ENCODE measurements around the gene THSD4. TPM values are rescaled to one million over a fixed set of nuclear protein-coding genes. Genes with fewer than 3 reads are reported as not detected.

The THSD4 gene
- total RNA-seq, 1 experiment from 2014 or later: 0.29 TPM

DNA sequence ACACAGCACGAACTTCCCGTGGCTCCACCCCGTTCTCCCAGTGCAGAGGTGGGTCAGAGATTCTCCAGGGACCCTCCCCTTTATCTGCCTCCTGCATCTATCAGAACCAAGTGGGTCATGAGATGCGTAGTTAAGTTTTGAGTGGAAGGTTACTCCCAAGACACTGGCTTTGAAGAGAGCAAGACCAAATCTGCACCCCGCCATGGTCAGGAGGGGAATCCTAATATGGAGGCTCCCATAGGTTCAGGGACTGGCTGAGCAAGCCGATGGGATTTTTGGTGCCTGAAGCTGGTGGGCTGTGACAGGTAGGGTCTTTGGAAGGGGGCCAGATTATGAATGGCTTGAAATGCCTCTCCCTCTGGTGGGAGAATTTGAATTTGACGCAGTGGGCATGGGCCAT lies 488.1 kb downstream of the THSD4 start:
- H3K4me1 ChIP-seq: peaks cover 35% of the 10 kb centered on the region
- H3K36me3 ChIP-seq (ENCODE audit: control insufficient read depth, insufficient read depth, low read length): no peaks in the 10 kb centered on the region
- no TSS peak for BruUV-seq (replicated peaks)
- H3K9me3 ChIP-seq: no peaks in the 10 kb centered on the region
- no peak overlapping the region for H3K27ac Mint-ChIP-seq (ENCODE audit: unreplicated experiment)
- H3K4me1 Mint-ChIP-seq (ENCODE audit: low read depth, unreplicated experiment): peaks cover 23% of the 10 kb centered on the region
- CTCF ChIA-PET: no interaction called here
- intact Hi-C loops (cut with micrococcal nuclease; ENCODE audit: unreplicated experiment): no loop called here
- H3K36me3 Mint-ChIP-seq (ENCODE audit: insufficient read depth, unreplicated experiment): no peaks in the 10 kb centered on the region
- no peaks in the 10 kb centered on the region for H3K27me3 Mint-ChIP-seq (ENCODE audit: insufficient read depth, unreplicated experiment)
- DNase-seq: no peak
- TF ChIP-seq, protein P1, sequence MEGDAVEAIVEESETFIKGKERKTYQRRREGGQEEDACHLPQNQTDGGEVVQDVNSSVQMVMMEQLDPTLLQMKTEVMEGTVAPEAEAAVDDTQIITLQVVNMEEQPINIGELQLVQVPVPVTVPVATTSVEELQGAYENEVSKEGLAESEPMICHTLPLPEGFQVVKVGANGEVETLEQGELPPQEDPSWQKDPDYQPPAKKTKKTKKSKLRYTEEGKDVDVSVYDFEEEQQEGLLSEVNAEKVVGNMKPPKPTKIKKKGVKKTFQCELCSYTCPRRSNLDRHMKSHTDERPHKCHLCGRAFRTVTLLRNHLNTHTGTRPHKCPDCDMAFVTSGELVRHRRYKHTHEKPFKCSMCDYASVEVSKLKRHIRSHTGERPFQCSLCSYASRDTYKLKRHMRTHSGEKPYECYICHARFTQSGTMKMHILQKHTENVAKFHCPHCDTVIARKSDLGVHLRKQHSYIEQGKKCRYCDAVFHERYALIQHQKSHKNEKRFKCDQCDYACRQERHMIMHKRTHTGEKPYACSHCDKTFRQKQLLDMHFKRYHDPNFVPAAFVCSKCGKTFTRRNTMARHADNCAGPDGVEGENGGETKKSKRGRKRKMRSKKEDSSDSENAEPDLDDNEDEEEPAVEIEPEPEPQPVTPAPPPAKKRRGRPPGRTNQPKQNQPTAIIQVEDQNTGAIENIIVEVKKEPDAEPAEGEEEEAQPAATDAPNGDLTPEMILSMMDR (IDR thresholded peaks at IDR 0.05; ENCODE audit: insufficient read depth in 1 of 2, low read depth in 1 of 2, low read length in 1 of 2, severe bottlenecking in 1 of 2, unreplicated experiment in 1 of 2): no peak
- H3K4me3 Mint-ChIP-seq (ENCODE audit: unreplicated experiment): no peak overlapping the region
- H3K27me3 ChIP-seq (replicated peaks; ENCODE audit: control insufficient read depth, insufficient read depth, low read length): no peaks in the 10 kb centered on the region
- H3K9me3 Mint-ChIP-seq (ENCODE audit: unreplicated experiment): peaks cover 16% of the 10 kb centered on the region
- H3K4me3 ChIP-seq (ENCODE audit: low read depth, low read length): no peak overlapping the region
- POLR2A ChIA-PET: no interaction called here

DNA sequence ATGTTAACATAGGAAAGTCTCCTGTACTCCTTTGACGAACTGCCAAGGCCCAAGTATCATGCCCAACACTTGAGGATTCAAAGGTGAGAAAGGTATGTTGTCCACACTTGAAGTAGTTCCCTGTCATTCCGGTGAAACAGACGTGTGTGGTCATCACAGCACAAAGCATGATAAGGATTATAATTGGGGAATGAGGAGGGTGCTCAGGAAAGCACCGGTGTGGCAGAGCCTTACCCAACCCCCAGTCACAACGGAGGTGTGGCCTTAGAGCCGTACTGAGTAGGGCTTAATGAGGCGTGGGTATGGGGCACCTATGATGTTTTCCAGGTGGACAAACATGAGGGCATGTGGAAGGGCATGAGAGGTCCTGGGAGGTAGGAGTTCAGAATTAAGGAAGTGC lies 492.1 kb downstream of the THSD4 start:
- BruUV-seq (replicated peaks): no TSS peak
- ChIA-PET CTCF (no interaction called here), POLR2A (no interaction called here)
- H3K9me3 ChIP-seq: no peaks in the 10 kb centered on the region
- no peak overlapping the region for H3K4me3 ChIP-seq (ENCODE audit: low read depth, low read length)
- TF ChIP-seq, protein P1 (IDR thresholded peaks at IDR 0.05; ENCODE audit: insufficient read depth in 1 of 2, low read depth in 1 of 2, low read length in 1 of 2, severe bottlenecking in 1 of 2, unreplicated experiment in 1 of 2): no peak
- peaks cover 16% of the 10 kb centered on the region for H3K9me3 Mint-ChIP-seq (ENCODE audit: unreplicated experiment)
- no peak overlapping the region for H3K4me3 Mint-ChIP-seq (ENCODE audit: unreplicated experiment)
- H3K27me3 Mint-ChIP-seq (ENCODE audit: insufficient read depth, unreplicated experiment): no peaks in the 10 kb centered on the region
- H3K36me3 Mint-ChIP-seq (ENCODE audit: insufficient read depth, unreplicated experiment): no peaks in the 10 kb centered on the region
- intact Hi-C loops (cut with micrococcal nuclease; ENCODE audit: unreplicated experiment): no loop called here
- no peaks in the 10 kb centered on the region for H3K27me3 ChIP-seq (replicated peaks; ENCODE audit: control insufficient read depth, insufficient read depth, low read length)
- H3K36me3 ChIP-seq (ENCODE audit: control insufficient read depth, insufficient read depth, low read length): no peaks in the 10 kb centered on the region
- no peak overlapping the region for H3K27ac Mint-ChIP-seq (ENCODE audit: unreplicated experiment)
- H3K4me1 ChIP-seq: no peaks in the 10 kb centered on the region
- no peak for DNase-seq
- H3K4me1 Mint-ChIP-seq (ENCODE audit: low read depth, unreplicated experiment): peaks cover 8% of the 10 kb centered on the region

DNA sequence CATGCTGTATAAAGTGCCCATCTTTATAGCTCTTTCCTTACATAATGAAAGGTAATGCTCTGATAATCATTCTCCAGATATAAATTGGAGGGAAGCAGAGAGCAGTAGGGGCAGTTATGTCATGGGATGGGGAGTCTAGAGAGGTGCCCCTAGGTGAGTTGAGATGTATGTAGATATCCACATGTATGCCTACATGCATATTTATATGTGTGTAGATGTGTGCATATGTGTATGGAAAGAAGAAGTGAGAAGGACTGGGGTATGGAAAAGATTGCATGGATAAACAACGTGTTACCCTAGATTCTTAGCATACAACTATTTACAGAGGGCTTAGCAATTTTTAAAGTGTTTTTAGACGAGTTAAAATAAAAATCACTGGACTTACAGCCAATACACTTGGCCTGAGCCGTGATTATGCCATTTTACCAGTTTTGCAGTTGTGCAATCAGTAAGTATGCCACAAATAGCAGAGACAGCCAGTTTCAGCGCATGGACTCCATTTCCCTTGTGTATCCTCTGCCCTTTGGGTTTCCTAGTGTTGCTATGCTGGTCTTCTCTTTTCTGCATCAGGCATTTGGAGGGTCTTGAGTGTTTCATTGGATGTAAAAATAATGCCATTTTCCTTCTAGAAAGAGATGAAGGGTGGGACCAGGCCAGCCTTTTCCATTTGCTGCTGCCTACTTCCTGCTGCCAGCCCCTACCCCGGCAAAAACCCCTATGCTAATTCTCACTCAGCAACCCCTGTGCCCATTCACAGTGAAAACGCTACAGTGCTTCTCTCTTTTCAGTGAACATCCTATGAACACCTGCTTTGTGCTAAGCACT lies 495.7 kb downstream of the THSD4 start:
- BruUV-seq (replicated peaks): no TSS peak
- TF ChIP-seq, protein P1 (IDR thresholded peaks at IDR 0.05; ENCODE audit: insufficient read depth in 1 of 2, low read depth in 1 of 2, low read length in 1 of 2, severe bottlenecking in 1 of 2, unreplicated experiment in 1 of 2): no peak
- POLR2A ChIA-PET: no interaction called here
- CTCF ChIA-PET: no interaction called here
- H3K9me3 ChIP-seq: no peaks in the 10 kb centered on the region
- Mint-ChIP-seq H3K36me3 (ENCODE audit: insufficient read depth, unreplicated experiment) (no peaks in the 10 kb centered on the region), H3K9me3 (ENCODE audit: unreplicated experiment) (peaks cover under 1% of the 10 kb centered on the region), H3K27me3 (ENCODE audit: insufficient read depth, unreplicated experiment) (no peaks in the 10 kb centered on the region), H3K27ac (ENCODE audit: unreplicated experiment) (no peak overlapping the region), H3K4me3 (ENCODE audit: unreplicated experiment) (no peak overlapping the region), H3K4me1 (ENCODE audit: low read depth, unreplicated experiment) (peaks cover 8% of the 10 kb centered on the region)
- H3K4me3 ChIP-seq (ENCODE audit: low read depth, low read length): no peak overlapping the region
- H3K4me1 ChIP-seq: no peaks in the 10 kb centered on the region
- no peaks in the 10 kb centered on the region for H3K27me3 ChIP-seq (replicated peaks; ENCODE audit: control insufficient read depth, insufficient read depth, low read length)
- intact Hi-C loops (cut with micrococcal nuclease; ENCODE audit: unreplicated experiment): no loop called here
- H3K36me3 ChIP-seq (ENCODE audit: control insufficient read depth, insufficient read depth, low read length): no peaks in the 10 kb centered on the region
- no peak for DNase-seq
